Stimulated activated naive CD8-positive, alpha-beta T cell treated with anti-CD3 and anti-CD28 coated beads, Interleukin-15, amount 100 ng/mL, for 72 hours (primary cell): ENCODE results near the gene PRKCB.
A peak's percentile ranks its signal among the peaks of the same experiment; 100 is the strongest.

Experiments used
- ATAC-seq: fragments of 150-1000 bp; cut with Tn5 transposase; 2 replicates; pipeline ENCODE4 v1.10.0; 2021; ENCODE audit warnings: mild to moderate bottlenecking, moderate library complexity
- DNase-seq, 2 donors: peaks; one replicate each; pipeline ENCODE4 v3.0.0; 2021 to 2022
- H3K27ac Mint-ChIP-seq, 2 donors: one replicate each; pipeline ENCODE4 v1.8.0; 2022; ENCODE audit warnings: mild to moderate bottlenecking in 2 of 2, mixed read lengths in 2 of 2, moderate library complexity in 2 of 2
- H3K27me3 Mint-ChIP-seq: one replicate; pipeline ENCODE4 v1.8.0; 2022; ENCODE audit warnings: mixed read lengths
- H3K4me1 Mint-ChIP-seq: one replicate; pipeline ENCODE4 v1.8.0; 2022; ENCODE audit warnings: mild to moderate bottlenecking, mixed read lengths
- H3K4me3 Mint-ChIP-seq, 2 donors: one replicate each; pipeline ENCODE4 v1.8.0; 2022; ENCODE audit warnings: mild to moderate bottlenecking in 2 of 2, mixed read lengths in 2 of 2, moderate library complexity in 1 of 2
- H3K9me3 Mint-ChIP-seq, 2 donors: one replicate each; pipeline ENCODE4 v1.8.0; 2022; ENCODE audit warnings: mixed read lengths in 2 of 2

The PRKCB gene

GRCh38 chr16:24174957-24175356 lies 339.2 kb downstream of the PRKCB start:
- Mint-ChIP-seq H3K27ac (peak overlapping the region in 1 of 2 donors; percentile 13), H3K4me1 (no peaks in the 10 kb centered on the region), H3K4me3 (no peak overlapping the region), H3K9me3 (no peaks in the 10 kb centered on the region), H3K27me3 (no peaks in the 10 kb centered on the region)
- no peak for DNase-seq
- no peak for ATAC-seq

GRCh38 chr16:24178496-24178895 lies 342.7 kb downstream of the PRKCB start:
- no peak for ATAC-seq
- H3K27me3 Mint-ChIP-seq, result no peaks in the 10 kb centered on the region
- no peak overlapping the region for H3K27ac Mint-ChIP-seq
- no peaks in the 10 kb centered on the region for H3K4me1 Mint-ChIP-seq
- H3K4me3 Mint-ChIP-seq, result no peak overlapping the region
- H3K9me3 Mint-ChIP-seq, result no peaks in the 10 kb centered on the region
- no peak for DNase-seq

GRCh38 chr16:24180451-24180850 lies 344.7 kb downstream of the PRKCB start:
- no peaks in the 10 kb centered on the region for H3K27me3 Mint-ChIP-seq
- no peak overlapping the region for H3K27ac Mint-ChIP-seq
- ATAC-seq (no peak), DNase-seq (no peak)
- no peaks in the 10 kb centered on the region for H3K9me3 Mint-ChIP-seq
- no peak overlapping the region for H3K4me3 Mint-ChIP-seq
- H3K4me1 Mint-ChIP-seq, result no peaks in the 10 kb centered on the region

GRCh38 chr16:24188021-24188542 lies 352.3 kb downstream of the PRKCB start:
- Mint-ChIP-seq H3K4me1 (peaks cover 20% of the 10 kb centered on the region), H3K27ac (no peak overlapping the region), H3K4me3 (no peak overlapping the region), H3K9me3 (no peaks in the 10 kb centered on the region), H3K27me3 (no peaks in the 10 kb centered on the region)
- ATAC-seq, result no peak
- no peak for DNase-seq

GRCh38 chr16:24188751-24189318 lies 353.1 kb downstream of the PRKCB start:
- peaks cover 20% of the 10 kb centered on the region for H3K4me1 Mint-ChIP-seq
- peak overlapping the region; percentile 51 to 72 for H3K27ac Mint-ChIP-seq
- ATAC-seq (no peak), DNase-seq (no peak)
- H3K4me3 Mint-ChIP-seq, result peak overlapping the region in 1 of 2 donors; percentile 9
- H3K9me3 Mint-ChIP-seq, result no peaks in the 10 kb centered on the region
- H3K27me3 Mint-ChIP-seq, result no peaks in the 10 kb centered on the region

- Mint-ChIP-seq H3K9me3 (no peaks in the 10 kb centered on the region), H3K4me3 (peak overlapping the region in 1 of 2 donors; percentile 50), H3K4me1 (peaks cover 20% of the 10 kb centered on the region), H3K27me3 (no peaks in the 10 kb centered on the region), H3K27ac (peak overlapping the region in 1 of 2 donors; percentile 87)
- no peak for DNase-seq
- ATAC-seq, result peak; percentile 91
Measured at GRCh38 chr16:24189941-24190340, 354.2 kb downstream of the PRKCB start.

- peaks cover 20% of the 10 kb centered on the region for H3K4me1 Mint-ChIP-seq
- ATAC-seq (no peak), DNase-seq (no peak)
- no peak overlapping the region for H3K4me3 Mint-ChIP-seq
- peaks cover 0 to under 1% of the 10 kb centered on the region in 2 donors for H3K9me3 Mint-ChIP-seq
- H3K27ac Mint-ChIP-seq, result peak overlapping the region in 1 of 2 donors; percentile 49
- no peaks in the 10 kb centered on the region for H3K27me3 Mint-ChIP-seq
Measured at GRCh38 chr16:24191876-24192402, 356.2 kb downstream of the PRKCB start.

GRCh38 chr16:24195221-24195620 lies 359.4 kb downstream of the PRKCB start:
- Mint-ChIP-seq H3K9me3 (peaks cover 0 to 4% of the 10 kb centered on the region in 2 donors), H3K27ac (peak overlapping the region in 1 of 2 donors; percentile 9), H3K4me3 (no peak overlapping the region), H3K4me1 (peaks cover 2% of the 10 kb centered on the region), H3K27me3 (no peaks in the 10 kb centered on the region)
- DNase-seq (no peak), ATAC-seq (no peak)

- ATAC-seq, result no peak
- peaks cover 0 to 4% of the 10 kb centered on the region in 2 donors for H3K9me3 Mint-ChIP-seq
- DNase-seq, result no peak
- no peak overlapping the region for H3K27ac Mint-ChIP-seq
- H3K27me3 Mint-ChIP-seq, result no peaks in the 10 kb centered on the region
- no peaks in the 10 kb centered on the region for H3K4me1 Mint-ChIP-seq
- no peak overlapping the region for H3K4me3 Mint-ChIP-seq
Measured at GRCh38 chr16:24198807-24199533, 363.2 kb downstream of the PRKCB start.

GRCh38 chr16:24203675-24204074 lies 367.9 kb downstream of the PRKCB start:
- Mint-ChIP-seq H3K27me3 (no peaks in the 10 kb centered on the region), H3K4me3 (no peak overlapping the region), H3K4me1 (no peaks in the 10 kb centered on the region), H3K27ac (no peak overlapping the region), H3K9me3 (no peaks in the 10 kb centered on the region)
- DNase-seq (no peak), ATAC-seq (no peak)

GRCh38 chr16:24204150-24204665 lies 368.4 kb downstream of the PRKCB start:
- no peak overlapping the region for H3K4me3 Mint-ChIP-seq
- no peaks in the 10 kb centered on the region for H3K4me1 Mint-ChIP-seq
- DNase-seq, result no peak
- no peak for ATAC-seq
- H3K9me3 Mint-ChIP-seq, result no peaks in the 10 kb centered on the region
- no peaks in the 10 kb centered on the region for H3K27me3 Mint-ChIP-seq
- no peak overlapping the region for H3K27ac Mint-ChIP-seq

GRCh38 chr16:24206926-24207325 lies 371.1 kb downstream of the PRKCB start:
- H3K4me3 Mint-ChIP-seq, result no peak overlapping the region
- ATAC-seq (no peak), DNase-seq (no peak)
- H3K27me3 Mint-ChIP-seq, result no peaks in the 10 kb centered on the region
- peak overlapping the region in 1 of 2 donors; percentile 21 for H3K27ac Mint-ChIP-seq
- H3K9me3 Mint-ChIP-seq, result no peaks in the 10 kb centered on the region
- H3K4me1 Mint-ChIP-seq, result no peaks in the 10 kb centered on the region

- Mint-ChIP-seq H3K27me3 (no peaks in the 10 kb centered on the region), H3K4me1 (no peaks in the 10 kb centered on the region), H3K27ac (no peak overlapping the region), H3K9me3 (no peaks in the 10 kb centered on the region), H3K4me3 (no peak overlapping the region)
- ATAC-seq (no peak), DNase-seq (no peak)
Measured at GRCh38 chr16:24208710-24209109, 372.9 kb downstream of the PRKCB start.

GRCh38 chr16:24214992-24215391 lies 379.2 kb downstream of the PRKCB start:
- ATAC-seq (no peak), DNase-seq (no peak)
- Mint-ChIP-seq H3K27ac (peak overlapping the region in 1 of 2 donors; percentile 44), H3K4me3 (no peak overlapping the region), H3K27me3 (no peaks in the 10 kb centered on the region), H3K9me3 (peaks cover 0 to 11% of the 10 kb centered on the region in 2 donors), H3K4me1 (no peaks in the 10 kb centered on the region)

GRCh38 chr16:24216961-24217360 lies 381.2 kb downstream of the PRKCB start:
- H3K4me3 Mint-ChIP-seq, result no peak overlapping the region
- no peaks in the 10 kb centered on the region for H3K4me1 Mint-ChIP-seq
- DNase-seq (no peak), ATAC-seq (no peak)
- H3K9me3 Mint-ChIP-seq, result peaks cover 0 to 16% of the 10 kb centered on the region in 2 donors
- no peak overlapping the region for H3K27ac Mint-ChIP-seq
- no peaks in the 10 kb centered on the region for H3K27me3 Mint-ChIP-seq

- Mint-ChIP-seq H3K4me3 (no peak overlapping the region), H3K9me3 (peaks cover 0 to 21% of the 10 kb centered on the region in 2 donors), H3K27me3 (no peaks in the 10 kb centered on the region), H3K4me1 (no peaks in the 10 kb centered on the region), H3K27ac (peak overlapping the region in 1 of 2 donors; percentile 13)
- ATAC-seq (no peak), DNase-seq (no peak)
Measured at GRCh38 chr16:24217461-24217860, 381.7 kb downstream of the PRKCB start.
